ENCODE data around the gene SLC25A46.
"Not testable (repeated sequence)": the region's sequence is repeated elsewhere in the genome, so short reads cannot be mapped to it uniquely, and the experiment has no call there.

The SLC25A46 gene

GRCh38 chr5:110757118-110757729 lies 18.4 kb downstream of the SLC25A46 start:
- FAIRE-seq, result no peak

GRCh38 chr5:110760158-110760557 lies 21.4 kb downstream of the SLC25A46 start:
- no peak for FAIRE-seq

GRCh38 chr5:110768138-110768860 lies 29.5 kb downstream of the SLC25A46 start:
- no peak for FAIRE-seq

- no peak for FAIRE-seq
Measured at GRCh38 chr5:110769000-110769681, 30.3 kb downstream of the SLC25A46 start.

- no peak for FAIRE-seq
Measured at GRCh38 chr5:110770286-110770685, 31.5 kb downstream of the SLC25A46 start.

- no peak for FAIRE-seq
Measured at GRCh38 chr5:110784901-110785300, 46.1 kb downstream of the SLC25A46 start.

GRCh38 chr5:110785356-110785755 lies 46.5 kb downstream of the SLC25A46 start:
- FAIRE-seq, result no peak

GRCh38 chr5:110788006-110788405 lies 49.2 kb downstream of the SLC25A46 start:
- FAIRE-seq, result not testable (repeated sequence)

GRCh38 chr5:110790673-110791072 lies 51.9 kb downstream of the SLC25A46 start:
- no peak for FAIRE-seq

- FAIRE-seq, result no peak
Measured at GRCh38 chr5:110802998-110803397, 64.2 kb downstream of the SLC25A46 start.

GRCh38 chr5:110803467-110804326 lies 64.9 kb downstream of the SLC25A46 start:
- no peak for FAIRE-seq

- no peak for FAIRE-seq
Measured at GRCh38 chr5:110807169-110807568, 68.4 kb downstream of the SLC25A46 start.

GRCh38 chr5:110809006-110809405 lies 70.2 kb downstream of the SLC25A46 start:
- no peak for FAIRE-seq
